Chondrocyte (in vitro differentiated cells): ENCODE results near the gene SSBP3. TPM values are rescaled to one million over a fixed set of nuclear protein-coding genes. Genes with fewer than 3 reads are reported as not detected.
A peak's percentile ranks its signal among the peaks of the same experiment; 100 is the strongest.

Experiments used
- DNase-seq: peaks from one replicate; pipeline ENCODE4 v3.0.0; 2021; ENCODE audit warnings: mixed read lengths, low spot score
- H3K27ac Mint-ChIP-seq: one replicate; pipeline ENCODE4 v1.8.0; 2021; ENCODE audit warnings: mild to moderate bottlenecking, moderate library complexity, mixed read lengths; ENCODE audit not compliant: unreplicated experiment
- H3K27me3 Mint-ChIP-seq: 2 replicates; pipeline ENCODE4 v1.8.0; 2021; ENCODE audit warnings: low read depth, mixed read lengths
- H3K36me3 Mint-ChIP-seq: 2 replicates; pipeline ENCODE4 v1.8.0; 2021; ENCODE audit warnings: low read depth, mixed read lengths
- H3K4me1 Mint-ChIP-seq: 2 replicates; pipeline ENCODE4 v1.8.0; 2021; ENCODE audit warnings: low read depth, mild to moderate bottlenecking, mixed read lengths
- H3K4me3 Mint-ChIP-seq: one replicate; pipeline ENCODE4 v1.8.0; 2021; ENCODE audit warnings: mild to moderate bottlenecking, moderate library complexity, mixed read lengths; ENCODE audit not compliant: unreplicated experiment
- H3K9me3 Mint-ChIP-seq: 2 replicates; pipeline ENCODE4 v1.8.0; 2021; ENCODE audit warnings: low read depth, mixed read lengths
- total RNA-seq: library from RNA; stranded (reverse); gene quantifications from 3 replicates; pipeline ENCODE4 v1.2.1, GENCODE V29; 2021
- TF ChIP-seq, protein P1 (sequence below): fragments of 200-600 bp; sonication (generic); IDR thresholded peaks from 2 replicates; pipeline ENCODE4 v1.5.0; 2021; ENCODE audit warnings: antibody characterized with exemption, mild to moderate bottlenecking, moderate library complexity

Gene SSBP3
- total RNA-seq, 1 donor from 2014 or later = 22.0 TPM

DNA sequence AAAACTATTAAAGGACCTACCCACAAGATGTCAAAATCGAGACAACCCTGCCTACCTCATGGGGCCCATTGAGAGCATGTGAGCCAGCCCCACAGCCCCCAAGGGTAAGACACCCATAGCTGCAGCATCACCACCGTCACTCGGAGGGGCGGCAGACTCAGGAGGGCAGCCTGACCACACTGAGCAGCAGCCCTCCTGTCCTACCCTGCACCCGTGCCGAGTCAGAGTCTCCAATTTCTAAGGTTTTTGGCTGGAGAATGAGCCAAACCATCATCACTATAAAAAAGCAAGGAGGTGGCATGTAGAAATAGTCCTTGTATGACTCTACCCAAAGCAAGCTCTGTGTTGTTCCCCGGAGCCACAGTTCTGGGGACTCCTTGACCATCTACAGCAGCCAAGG lies 94.7 kb downstream of the SSBP3 start:
- TF ChIP-seq, protein P1, sequence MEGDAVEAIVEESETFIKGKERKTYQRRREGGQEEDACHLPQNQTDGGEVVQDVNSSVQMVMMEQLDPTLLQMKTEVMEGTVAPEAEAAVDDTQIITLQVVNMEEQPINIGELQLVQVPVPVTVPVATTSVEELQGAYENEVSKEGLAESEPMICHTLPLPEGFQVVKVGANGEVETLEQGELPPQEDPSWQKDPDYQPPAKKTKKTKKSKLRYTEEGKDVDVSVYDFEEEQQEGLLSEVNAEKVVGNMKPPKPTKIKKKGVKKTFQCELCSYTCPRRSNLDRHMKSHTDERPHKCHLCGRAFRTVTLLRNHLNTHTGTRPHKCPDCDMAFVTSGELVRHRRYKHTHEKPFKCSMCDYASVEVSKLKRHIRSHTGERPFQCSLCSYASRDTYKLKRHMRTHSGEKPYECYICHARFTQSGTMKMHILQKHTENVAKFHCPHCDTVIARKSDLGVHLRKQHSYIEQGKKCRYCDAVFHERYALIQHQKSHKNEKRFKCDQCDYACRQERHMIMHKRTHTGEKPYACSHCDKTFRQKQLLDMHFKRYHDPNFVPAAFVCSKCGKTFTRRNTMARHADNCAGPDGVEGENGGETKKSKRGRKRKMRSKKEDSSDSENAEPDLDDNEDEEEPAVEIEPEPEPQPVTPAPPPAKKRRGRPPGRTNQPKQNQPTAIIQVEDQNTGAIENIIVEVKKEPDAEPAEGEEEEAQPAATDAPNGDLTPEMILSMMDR = no peak
- no peak overlapping the region for H3K27ac Mint-ChIP-seq
- H3K27me3 Mint-ChIP-seq = no peaks in the 10 kb centered on the region
- H3K9me3 Mint-ChIP-seq = no peaks in the 10 kb centered on the region
- H3K36me3 Mint-ChIP-seq = peaks cover 2% of the 10 kb centered on the region
- DNase-seq = no peak
- H3K4me1 Mint-ChIP-seq = peaks cover 10% of the 10 kb centered on the region
- H3K4me3 Mint-ChIP-seq = no peak overlapping the region

DNA sequence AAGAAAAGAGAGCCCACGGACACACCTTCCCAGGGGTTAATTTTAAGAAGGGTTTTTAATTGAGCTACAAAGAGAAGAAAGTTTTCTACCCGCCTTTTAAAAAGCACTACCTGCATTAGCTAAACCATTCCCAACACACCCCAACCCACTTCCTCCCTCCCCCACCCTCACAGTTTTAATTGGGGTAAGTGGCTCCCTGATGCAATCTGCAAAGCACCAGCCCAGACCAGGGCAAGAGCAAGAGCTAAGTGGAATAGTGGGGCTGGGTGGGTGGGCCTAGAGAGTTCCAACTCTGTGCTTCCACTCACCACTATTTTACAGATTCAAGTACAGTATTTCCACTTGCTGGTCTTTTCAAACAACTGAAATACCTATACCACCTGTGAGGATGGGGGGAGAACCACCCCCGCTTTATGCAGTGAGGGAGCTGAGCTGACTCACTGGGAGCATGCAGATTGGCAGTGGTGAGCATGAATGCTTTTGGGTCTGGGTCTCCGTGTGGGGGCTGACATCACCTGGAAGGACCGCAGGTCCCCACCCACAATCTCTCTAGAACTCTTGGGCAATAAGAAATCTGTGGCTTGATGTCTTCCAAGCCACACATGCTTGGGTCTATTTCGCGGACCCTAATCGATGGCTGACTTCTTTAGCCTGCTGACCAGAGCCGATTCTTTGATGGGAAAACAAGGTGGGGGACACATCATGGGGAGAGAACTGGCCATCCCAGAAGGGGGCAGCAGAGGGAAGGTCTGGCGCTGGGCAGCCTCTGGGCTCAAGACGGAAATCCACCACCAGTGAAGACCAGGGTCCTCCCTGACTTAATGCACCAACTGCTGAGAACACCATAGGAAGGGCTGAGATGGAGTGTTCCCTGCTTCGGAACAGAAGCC lies 95.5 kb downstream of the SSBP3 start:
- Mint-ChIP-seq H3K27ac (no peak overlapping the region), H3K36me3 (peaks cover 2% of the 10 kb centered on the region), H3K4me3 (no peak overlapping the region), H3K9me3 (no peaks in the 10 kb centered on the region), H3K27me3 (no peaks in the 10 kb centered on the region), H3K4me1 (peaks cover 10% of the 10 kb centered on the region)
- TF ChIP-seq, protein P1 = peak; percentile 73
- no peak for DNase-seq

DNA sequence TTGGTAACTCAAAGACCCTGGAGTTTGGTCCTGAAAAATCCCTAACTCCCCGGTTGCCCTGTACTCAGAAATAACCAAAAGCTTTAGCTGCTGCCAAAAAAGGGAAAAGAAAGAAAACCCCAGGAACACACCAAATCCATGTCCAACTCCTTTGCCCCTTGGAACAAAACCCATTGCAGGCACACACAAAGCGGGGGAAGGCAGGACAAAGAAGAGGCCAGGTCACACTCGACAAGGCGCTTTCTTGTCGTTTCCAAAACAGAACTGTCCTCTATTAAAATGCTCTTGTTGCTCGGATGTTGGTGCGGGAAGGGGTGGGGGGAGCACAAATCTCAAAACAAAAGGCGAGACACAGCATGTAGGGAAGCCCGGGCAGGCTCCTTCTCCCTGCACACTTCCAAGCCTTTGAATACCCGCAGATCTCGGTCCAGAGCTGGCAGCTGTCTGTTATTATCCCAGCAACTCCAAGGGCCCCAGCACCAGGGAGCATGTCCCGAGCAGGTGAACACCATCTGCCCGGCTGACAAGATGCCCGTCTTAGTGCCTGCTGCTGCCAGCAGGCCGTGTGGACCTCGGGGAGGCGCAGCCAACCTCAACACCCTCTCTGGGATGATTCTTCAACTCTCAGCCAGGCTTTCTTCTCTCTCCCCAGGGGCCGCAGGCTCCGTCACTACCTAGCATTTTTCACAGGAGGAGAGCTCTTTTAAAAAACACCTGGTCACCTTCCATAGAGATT lies 96.4 kb downstream of the SSBP3 start:
- Mint-ChIP-seq H3K27ac (no peak overlapping the region), H3K4me3 (no peak overlapping the region), H3K36me3 (peaks cover 2% of the 10 kb centered on the region), H3K27me3 (no peaks in the 10 kb centered on the region), H3K9me3 (no peaks in the 10 kb centered on the region), H3K4me1 (peaks cover 10% of the 10 kb centered on the region)
- TF ChIP-seq, protein P1 = no peak
- DNase-seq = no peak

DNA sequence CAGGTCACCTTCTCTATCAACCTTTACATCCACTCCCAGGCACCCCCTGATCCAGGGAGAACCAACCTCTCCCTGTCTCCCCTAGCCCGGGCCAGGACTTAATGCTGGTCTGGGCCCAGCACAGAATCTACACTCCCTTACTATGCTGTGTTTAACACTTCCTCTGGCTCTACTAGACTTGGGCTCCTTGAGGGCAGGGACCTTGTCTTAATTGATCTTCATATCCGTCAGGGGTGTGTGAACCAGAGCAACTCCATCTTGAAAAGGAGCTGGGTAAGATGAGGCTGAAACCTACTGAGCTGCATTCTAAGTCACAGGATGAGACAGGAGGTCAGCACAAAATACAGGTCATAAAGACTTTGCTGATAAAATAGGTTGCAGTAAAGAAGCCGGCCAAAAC lies 98.9 kb downstream of the SSBP3 start:
- peaks cover 2% of the 10 kb centered on the region for H3K36me3 Mint-ChIP-seq
- H3K4me1 Mint-ChIP-seq = peaks cover 12% of the 10 kb centered on the region
- no peak overlapping the region for H3K4me3 Mint-ChIP-seq
- DNase-seq = no peak
- TF ChIP-seq, protein P1 = no peak
- no peaks in the 10 kb centered on the region for H3K27me3 Mint-ChIP-seq
- H3K27ac Mint-ChIP-seq = no peak overlapping the region
- H3K9me3 Mint-ChIP-seq = no peaks in the 10 kb centered on the region

DNA sequence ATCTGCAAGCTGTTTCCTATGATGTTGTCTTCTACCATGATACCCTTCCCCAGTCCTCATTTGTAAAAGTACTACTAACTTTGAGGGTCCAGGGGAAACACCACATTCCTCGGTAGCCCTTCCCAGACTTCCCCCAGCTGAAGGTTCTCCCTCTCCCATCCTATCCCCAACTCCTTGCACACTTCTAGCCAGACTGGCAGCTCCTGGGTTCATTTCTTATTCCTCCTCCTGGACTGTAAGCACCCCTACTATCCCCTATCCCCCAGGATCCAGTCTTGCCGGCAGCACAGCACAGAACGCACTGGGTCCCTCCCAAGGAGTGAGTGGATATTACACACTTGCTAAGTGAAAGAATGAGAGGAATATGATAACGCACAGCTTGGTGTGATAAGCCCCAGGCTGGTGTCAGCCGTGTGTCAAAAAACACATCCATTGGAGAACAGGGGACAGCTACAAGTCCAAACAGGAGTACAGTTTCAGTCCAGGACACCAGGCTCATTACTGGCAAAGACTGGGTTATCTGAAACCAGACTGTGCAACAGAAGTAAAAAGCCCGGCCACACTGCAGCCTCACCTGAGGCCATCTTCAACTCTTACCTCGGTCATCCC lies 100.2 kb downstream of the SSBP3 start:
- no peak overlapping the region for H3K4me3 Mint-ChIP-seq
- H3K4me1 Mint-ChIP-seq = peaks cover 11% of the 10 kb centered on the region

More for the DNA sequence above, 100.2 kb downstream of the SSBP3 start:
- Mint-ChIP-seq H3K27me3 (no peaks in the 10 kb centered on the region), H3K9me3 (no peaks in the 10 kb centered on the region), H3K27ac (no peak overlapping the region), H3K36me3 (peaks cover 2% of the 10 kb centered on the region)
- TF ChIP-seq, protein P1 = no peak
- DNase-seq = no peak
